ENCODE data around the gene ACTR2.
A peak's percentile ranks its signal among the peaks of the same experiment; 100 is the strongest.

ACTR2 gene

GRCh38 chr2:65300761-65301711, 73.4 kb downstream of the ACTR2 start (continued):
- TF ChIP-seq ZBTB44 (tag by site-specific recombination; IDR thresholded peaks at IDR 0.05) (no peak), PRDM4 (tag by site-specific recombination; IDR thresholded peaks at IDR 0.05) (no peak), SCRT1 (tag by site-specific recombination; IDR thresholded peaks at IDR 0.05; ENCODE audit: borderline replicate concordance) (no peak), ZIC2 (tag by site-specific recombination; IDR thresholded peaks at IDR 0.05) (peak; percentile 93)

- CTCF ChIA-PET: no interaction called here
- peaks cover 8% of the 10 kb centered on the region for H3K4me1 ChIP-seq (ENCODE audit: control insufficient read depth, insufficient read depth, low read length)
- no peaks in the 10 kb centered on the region for H3K9me3 ChIP-seq (ENCODE audit: control insufficient read depth, insufficient read depth, low read depth, low read length)
- POLR2A ChIA-PET: no interaction called here
- H3K4me3 ChIP-seq (ENCODE audit: low read depth, low read length): no peak overlapping the region
- TF ChIP-seq KLF16 (tag by site-specific recombination; IDR thresholded peaks at IDR 0.05) (no peak), FEZF1 (tag by site-specific recombination; IDR thresholded peaks at IDR 0.05) (no peak), ZNF623 (tag by site-specific recombination; IDR thresholded peaks at IDR 0.05) (no peak), KLF10 (tag by site-specific recombination; IDR thresholded peaks at IDR 0.05) (no peak), ZNF548 (tag by site-specific recombination; IDR thresholded peaks at IDR 0.05) (no peak), ZSCAN5A (tag by site-specific recombination; IDR thresholded peaks at IDR 0.05) (no peak), ZNF768 (tag by site-specific recombination; IDR thresholded peaks at IDR 0.05) (no peak), KLF7 (tag by site-specific recombination; IDR thresholded peaks at IDR 0.05; ENCODE audit: borderline replicate concordance) (no peak), ZNF214 (tag by site-specific recombination; IDR thresholded peaks at IDR 0.05; ENCODE audit: borderline replicate concordance) (no peak), ZNF416 (tag by site-specific recombination; IDR thresholded peaks at IDR 0.05) (no peak), ZBTB17 (tag by site-specific recombination; IDR thresholded peaks at IDR 0.05) (no peak), ZNF843 (tag by site-specific recombination; IDR thresholded peaks at IDR 0.05) (no peak), ZNF324 (tag by site-specific recombination; IDR thresholded peaks at IDR 0.05) (no peak), ZNF133 (tag by site-specific recombination; IDR thresholded peaks at IDR 0.05) (no peak), ZBTB1 (tag by site-specific recombination; IDR thresholded peaks at IDR 0.05) (no peak), ZNF223 (tag by site-specific recombination; IDR thresholded peaks at IDR 0.05) (no peak), ZNF610 (tag by site-specific recombination; IDR thresholded peaks at IDR 0.05; ENCODE audit: borderline replicate concordance) (no peak), HIC1 (tag by site-specific recombination; IDR thresholded peaks at IDR 0.05) (no peak), ZNF433 (tag by site-specific recombination; IDR thresholded peaks at IDR 0.05; ENCODE audit: low read depth) (no peak)
- no peak overlapping the region for H3K27ac ChIP-seq (ENCODE audit: extremely low read depth, low read depth, low read length)
- peaks cover 0 to 20% of the 10 kb centered on the region in 2 experiments; a peak in 2 of 3 replicates for H3K36me3 ChIP-seq (ENCODE audit: control insufficient read depth in 2 of 2, insufficient read depth in 1 of 2, low read length in 2 of 2)
These were observed 78.3 kb downstream of the ACTR2 start for GRCh38 chr2:65305934-65306333.
